ENCODE data around the gene CDC42BPB. TPM values are rescaled to one million over a fixed set of nuclear protein-coding genes. Genes with fewer than 3 reads are reported as not detected.
A peak's percentile ranks its signal among the peaks of the same experiment; 100 is the strongest.

Gene CDC42BPB
- total RNA-seq, 1 donor from 2014 or later, result 187 TPM

DNA sequence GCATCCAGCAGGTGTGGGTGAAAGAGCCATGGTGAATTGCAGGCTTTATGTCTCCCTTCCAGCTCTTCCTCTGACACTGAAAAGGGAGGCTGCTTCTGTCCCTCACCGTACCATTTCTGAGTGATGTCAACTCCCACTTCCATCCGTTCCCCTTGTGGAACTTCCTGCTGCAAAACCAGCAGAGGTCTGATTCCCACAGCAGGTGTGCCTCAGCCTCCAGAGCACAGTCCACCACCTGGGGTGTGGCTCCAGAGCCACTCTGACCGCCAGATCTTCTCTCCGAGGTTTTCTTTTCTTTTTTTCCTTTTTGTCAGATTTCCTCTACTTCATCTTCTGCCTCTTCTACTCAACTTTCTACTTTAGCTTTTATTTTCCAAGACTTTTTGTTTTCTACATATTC, 62.7 kb downstream of the CDC42BPB start:
- Mint-ChIP-seq H3K27ac (ENCODE audit: unreplicated experiment) (peak overlapping the region; percentile 48), H3K27me3 (ENCODE audit: unreplicated experiment) (peaks cover 10% of the 10 kb centered on the region), H3K4me1 (ENCODE audit: unreplicated experiment) (peaks cover 22% of the 10 kb centered on the region), H3K4me3 (ENCODE audit: unreplicated experiment) (no peak overlapping the region), H3K36me3 (ENCODE audit: low read depth, unreplicated experiment) (peaks cover 62% of the 10 kb centered on the region), H3K9me3 (ENCODE audit: unreplicated experiment) (no peaks in the 10 kb centered on the region)
- DNase-seq (ENCODE audit: low spot score), result no peak
- TF ChIP-seq CTCF (IDR thresholded peaks at IDR 0.05; ENCODE audit: unreplicated experiment), result no peak

DNA sequence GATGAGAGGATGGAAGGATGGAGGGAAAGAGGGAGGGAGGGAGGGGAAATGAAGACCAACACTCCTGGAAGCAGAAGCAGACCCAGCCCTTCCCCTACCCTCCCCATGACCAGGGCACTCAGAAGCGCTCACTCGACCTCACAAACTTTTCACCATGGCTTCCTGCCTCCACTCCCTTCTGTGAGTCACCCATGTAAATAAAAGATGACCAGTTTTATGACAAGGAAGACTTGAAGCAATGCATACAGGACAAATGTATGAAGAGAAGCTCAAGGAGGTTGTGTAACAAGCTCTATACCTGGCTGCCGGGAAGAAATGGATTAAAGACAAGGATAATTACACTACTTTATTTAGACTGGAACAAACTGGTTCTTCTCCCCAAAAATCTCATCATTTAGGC, 63.8 kb downstream of the CDC42BPB start:
- peak overlapping the region; percentile 27 for H3K27ac Mint-ChIP-seq (ENCODE audit: unreplicated experiment)
- no peak for TF ChIP-seq CTCF (IDR thresholded peaks at IDR 0.05; ENCODE audit: unreplicated experiment)
- DNase-seq (ENCODE audit: low spot score), result no peak
- no peaks in the 10 kb centered on the region for H3K9me3 Mint-ChIP-seq (ENCODE audit: unreplicated experiment)
- H3K27me3 Mint-ChIP-seq (ENCODE audit: unreplicated experiment), result peaks cover 8% of the 10 kb centered on the region
- H3K4me1 Mint-ChIP-seq (ENCODE audit: unreplicated experiment), result peaks cover 19% of the 10 kb centered on the region
- H3K4me3 Mint-ChIP-seq (ENCODE audit: unreplicated experiment), result peak overlapping the region; percentile 43
- H3K36me3 Mint-ChIP-seq (ENCODE audit: low read depth, unreplicated experiment), result peaks cover 68% of the 10 kb centered on the region

DNA sequence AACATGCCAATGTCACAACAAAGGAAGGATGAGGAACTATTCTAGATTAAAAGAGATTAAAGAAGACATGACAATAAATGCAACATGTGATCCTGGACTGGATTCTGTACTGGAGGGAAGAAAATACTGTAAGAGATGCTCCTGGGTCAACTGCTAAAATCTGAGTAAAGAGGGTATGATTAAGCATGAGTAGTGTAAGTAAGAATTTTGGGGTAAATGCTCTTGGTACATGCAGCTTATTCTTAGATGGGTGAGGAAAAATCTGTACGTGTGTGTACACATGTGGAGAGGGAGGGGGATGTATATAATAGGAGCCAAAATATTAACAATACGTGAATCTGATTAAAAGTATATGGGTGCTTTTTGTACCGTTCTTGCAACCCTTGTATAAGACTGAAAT, 66.0 kb downstream of the CDC42BPB start:
- Mint-ChIP-seq H3K9me3 (ENCODE audit: unreplicated experiment) (no peaks in the 10 kb centered on the region), H3K36me3 (ENCODE audit: low read depth, unreplicated experiment) (peaks cover 73% of the 10 kb centered on the region), H3K4me3 (ENCODE audit: unreplicated experiment) (peak overlapping the region; percentile 7), H3K27ac (ENCODE audit: unreplicated experiment) (no peak overlapping the region), H3K4me1 (ENCODE audit: unreplicated experiment) (peaks cover 25% of the 10 kb centered on the region), H3K27me3 (ENCODE audit: unreplicated experiment) (peaks cover 6% of the 10 kb centered on the region)
- DNase-seq (ENCODE audit: low spot score), result no peak
- TF ChIP-seq CTCF (IDR thresholded peaks at IDR 0.05; ENCODE audit: unreplicated experiment), result no peak

- peaks cover 82% of the 10 kb centered on the region for H3K36me3 Mint-ChIP-seq (ENCODE audit: low read depth, unreplicated experiment)
- H3K4me3 Mint-ChIP-seq (ENCODE audit: unreplicated experiment), result peak overlapping the region; percentile 27
- H3K27ac Mint-ChIP-seq (ENCODE audit: unreplicated experiment), result no peak overlapping the region
- peaks cover 6% of the 10 kb centered on the region for H3K27me3 Mint-ChIP-seq (ENCODE audit: unreplicated experiment)
- TF ChIP-seq CTCF (IDR thresholded peaks at IDR 0.05; ENCODE audit: unreplicated experiment), result no peak
- DNase-seq (ENCODE audit: low spot score), result no peak
- no peaks in the 10 kb centered on the region for H3K9me3 Mint-ChIP-seq (ENCODE audit: unreplicated experiment)
- peaks cover 31% of the 10 kb centered on the region for H3K4me1 Mint-ChIP-seq (ENCODE audit: unreplicated experiment)
These were observed 69.3 kb downstream of the CDC42BPB start for GRCh38 chr14:102988054-102988453.

- no peak for DNase-seq (ENCODE audit: low spot score)
- peaks cover 7% of the 10 kb centered on the region for H3K27me3 Mint-ChIP-seq (ENCODE audit: unreplicated experiment)
- H3K36me3 Mint-ChIP-seq (ENCODE audit: low read depth, unreplicated experiment), result peaks cover 75% of the 10 kb centered on the region
- H3K4me3 Mint-ChIP-seq (ENCODE audit: unreplicated experiment), result peak overlapping the region; percentile 26
- H3K27ac Mint-ChIP-seq (ENCODE audit: unreplicated experiment), result peak overlapping the region; percentile 34
- no peaks in the 10 kb centered on the region for H3K9me3 Mint-ChIP-seq (ENCODE audit: unreplicated experiment)
- peaks cover 35% of the 10 kb centered on the region for H3K4me1 Mint-ChIP-seq (ENCODE audit: unreplicated experiment)
- TF ChIP-seq CTCF (IDR thresholded peaks at IDR 0.05; ENCODE audit: unreplicated experiment), result no peak
These were observed 70.4 kb downstream of the CDC42BPB start for GRCh38 chr14:102986810-102987579.
